GM23338 (cell line): Measurements from ENCODE around the gene RAD51B. TPM values are rescaled to one million over a fixed set of nuclear protein-coding genes. Genes with fewer than 3 reads are reported as not detected.

ENCODE experiments used
- ATAC-seq: fragments of 200-7000 bp; cut with Tn5 transposase; 3 replicates; pipeline ENCODE4 v1.9.1; 2020
- DNase-seq: peaks from one replicate; pipeline ENCODE4 v3.0.0-alpha.2; 2015; ENCODE audit warnings: low spot score
- H2AFZ ChIP-seq: fragments of 200-600 bp; sonication (generic); 2 replicates; pipeline ENCODE4 v1.8.0; 2016; ENCODE audit warnings: antibody characterized with exemption, mild to moderate bottlenecking, moderate library complexity
- H3F3A ChIP-seq: fragments of 200-600 bp; sonication (generic); replicated peaks from 2 replicates; pipeline ENCODE4 v1.8.0; 2017; ENCODE audit warnings: antibody characterized with exemption, mixed run types, low read depth
- H3K27ac ChIP-seq: fragments of 200-600 bp; sonication (generic); 2 replicates; pipeline ENCODE4 v1.6.1; 2016; ENCODE audit warnings: low read depth
- H3K27me3 ChIP-seq: fragments of 200-600 bp; sonication (generic); 2 replicates; pipeline ENCODE4 v1.8.0; 2016; ENCODE audit warnings: mild to moderate bottlenecking, mixed run types, moderate library complexity; ENCODE audit not compliant: insufficient read depth
- H3K36me3 ChIP-seq: fragments of 200-600 bp; sonication (generic); 2 replicates; pipeline ENCODE4 v1.8.0; 2016; ENCODE audit warnings: mild to moderate bottlenecking; ENCODE audit not compliant: insufficient read depth
- H3K4me1 ChIP-seq: fragments of 200-600 bp; sonication (generic); 2 replicates; pipeline ENCODE4 v1.8.0; 2016; ENCODE audit warnings: mild to moderate bottlenecking, moderate library complexity; ENCODE audit not compliant: insufficient read depth
- H3K4me2 ChIP-seq: fragments of 200-600 bp; sonication (generic); 2 replicates; pipeline ENCODE4 v1.7.1; 2017; ENCODE audit warnings: mixed run types
- H3K4me3 ChIP-seq: fragments of 200-600 bp; sonication (generic); 2 replicates; pipeline ENCODE4 v1.6.1; 2016; ENCODE audit warnings: mixed run types
- H3K79me2 ChIP-seq: fragments of 200-600 bp; sonication (generic); replicated peaks from 2 replicates; pipeline ENCODE4 v1.8.0; 2017; ENCODE audit warnings: mild to moderate bottlenecking; ENCODE audit not compliant: insufficient read depth
- H3K9me2 ChIP-seq: fragments of 200-600 bp; sonication (generic); 2 replicates; pipeline ENCODE4 v1.8.0; 2017; ENCODE audit not compliant: insufficient read depth
- H4K20me1 ChIP-seq: fragments of 200-600 bp; sonication (generic); replicated peaks from 2 replicates; pipeline ENCODE4 v1.8.0; 2017; ENCODE audit warnings: mild to moderate bottlenecking; ENCODE audit not compliant: insufficient read depth
- H3K27ac Mint-ChIP-seq: 2 replicates; pipeline ENCODE4 v1.8.0; 2020; ENCODE audit warnings: inconsistent platforms, mild to moderate bottlenecking, moderate library complexity, mixed read lengths
- H3K27me3 Mint-ChIP-seq: 3 replicates; pipeline ENCODE4 v1.8.0; 2022; ENCODE audit warnings: low read depth, mild to moderate bottlenecking, moderate library complexity, mixed read lengths, inconsistent platforms; ENCODE audit not compliant: insufficient read depth, poor library complexity
- H3K36me3 Mint-ChIP-seq: 3 replicates; pipeline ENCODE4 v1.8.0; 2021; ENCODE audit warnings: low read depth, mild to moderate bottlenecking, inconsistent platforms, moderate library complexity, mixed read lengths
- H3K4me1 Mint-ChIP-seq: 3 replicates; pipeline ENCODE4 v1.8.0; 2020; ENCODE audit warnings: mild to moderate bottlenecking, inconsistent platforms, mixed read lengths
- H3K4me3 Mint-ChIP-seq: 3 replicates; pipeline ENCODE4 v1.8.0; 2021; ENCODE audit warnings: moderate library complexity, mild to moderate bottlenecking, inconsistent platforms, mixed read lengths
- H3K9me3 Mint-ChIP-seq: 3 replicates; pipeline ENCODE4 v1.8.0; 2020; ENCODE audit warnings: moderate library complexity, mild to moderate bottlenecking, inconsistent platforms, mixed read lengths
- CREB1 ChIP-seq: fragments of 250-450 bp; sonication (Bioruptor Pico); IDR thresholded peaks from 2 replicates; pipeline ENCODE4 v1.5.0; 2020; ENCODE audit warnings: low read depth, mild to moderate bottlenecking, moderate library complexity
- CTCF ChIP-seq, 2 experiments: fragments of 200-600 bp in 1 of 2; sonication (generic) in 1 of 2; conservative IDR thresholded peaks; 2 replicates each; pipeline versions ENCODE4 v1.5.1 to v1.6.1; 2016 to 2017; ENCODE audit warnings: antibody characterized with exemption in 2 of 2, low read depth in 2 of 2, mild to moderate bottlenecking in 2 of 2, moderate library complexity in 1 of 2
- EZH2 ChIP-seq: fragments of 200-600 bp; sonication (generic); IDR thresholded peaks from one replicate; pipeline ENCODE4 v1.8.0; 2017; ENCODE audit warnings: antibody characterized with exemption, mild to moderate bottlenecking, low read depth; ENCODE audit not compliant: unreplicated experiment
- EZH2phosphoT487 ChIP-seq: fragments of 200-600 bp; sonication (generic); IDR thresholded peaks from one replicate; pipeline ENCODE4 v1.8.1; 2018; ENCODE audit warnings: antibody characterized with exemption; ENCODE audit not compliant: unreplicated experiment
- JUNB ChIP-seq: IDR thresholded peaks from one replicate; pipeline ENCODE4 v1.6.1; 2016; ENCODE audit warnings: antibody characterized with exemption; ENCODE audit not compliant: unreplicated experiment
- NANOG ChIP-seq: IDR thresholded peaks from 2 replicates; pipeline ENCODE4 v1.6.1; 2016; ENCODE audit warnings: antibody characterized with exemption, borderline replicate concordance
- POLR2AphosphoS5 ChIP-seq: IDR thresholded peaks from 2 replicates; pipeline ENCODE4 v1.6.1; 2016; ENCODE audit warnings: antibody characterized with exemption, low read depth
- STAT1 ChIP-seq: IDR thresholded peaks from one replicate; pipeline ENCODE4 v1.6.1; 2016; ENCODE audit warnings: antibody characterized with exemption; ENCODE audit not compliant: unreplicated experiment
- ZNF114 ChIP-seq: fragments of 250-450 bp; sonication (Bioruptor Pico); IDR thresholded peaks from 2 replicates; pipeline ENCODE4 v1.5.0; 2020; ENCODE audit warnings: mild to moderate bottlenecking, moderate library complexity
- ZNF331 ChIP-seq: fragments of 250-450 bp; sonication (Bioruptor Pico); IDR thresholded peaks from 2 replicates; pipeline ENCODE4 v1.5.0; 2020; ENCODE audit warnings: low read depth, mild to moderate bottlenecking, moderate library complexity
- polyA plus RNA-seq: library from polyadenylated mRNA; unstranded; fragments of >200 nt; fragmentation: Nextera tagmentation; extraction: Ambion mirVana; gene quantifications from 2 replicates; pipeline ENCODE4 v1.2.1, GENCODE V29; 2016
- total RNA-seq: library from RNA; depleted of rRNA; stranded (reverse); fragments of >200 nt; shearing (Covaris generic); gene quantifications from 2 replicates; pipeline ENCODE4 v1.2.3, GENCODE V29; 2014
- TF ChIP-seq, protein P1 (sequence below): IDR thresholded peaks from one replicate; pipeline ENCODE4 v1.6.1; 2018; ENCODE audit warnings: antibody characterized with exemption; ENCODE audit not compliant: unreplicated experiment
- TF ChIP-seq, protein P2 (sequence below): IDR thresholded peaks from 2 replicates; pipeline ENCODE4 v1.6.1; 2016; ENCODE audit warnings: antibody characterized with exemption
- TF ChIP-seq, protein P3 (sequence below): fragments of 250-450 bp; sonication (Bioruptor Pico); IDR thresholded peaks from 2 replicates; pipeline ENCODE4 v1.5.0; 2020; ENCODE audit warnings: mild to moderate bottlenecking, moderate library complexity

The RAD51B gene
- total and polyA plus RNA-seq, 2 experiments from 2014 or later, result 15.7 to 29.1 TPM

DNA sequence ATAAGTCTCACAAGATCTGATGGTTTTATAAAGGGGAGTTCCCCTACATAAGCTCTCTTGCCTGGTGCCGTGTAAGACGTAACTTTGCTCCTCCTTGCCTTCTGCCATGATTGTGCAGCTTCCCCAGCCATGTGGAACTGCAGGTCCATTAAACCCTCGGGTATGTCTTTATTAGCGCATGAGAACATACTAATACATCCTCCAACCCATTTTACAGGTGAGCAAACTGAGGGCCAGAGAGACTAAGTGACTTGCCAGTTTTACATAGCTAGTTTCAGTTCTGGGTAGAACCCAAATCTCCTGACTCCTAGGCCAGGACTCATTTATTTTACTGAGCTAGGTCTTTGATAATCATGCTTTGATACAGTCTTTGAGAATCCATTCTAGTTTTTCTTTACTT lies 406.9 kb downstream of the RAD51B start (continued):
- TF ChIP-seq POLR2AphosphoS5, result no peak
- no peak for TF ChIP-seq STAT1
- TF ChIP-seq ZNF114, result no peak

- no peak overlapping the region for H2AFZ ChIP-seq
- peaks cover 37% of the 10 kb centered on the region for H3K4me1 ChIP-seq
- no peaks in the 10 kb centered on the region for H3K79me2 ChIP-seq
- TF ChIP-seq EZH2phosphoT487 (no peak), STAT1 (no peak), EZH2 (no peak), POLR2AphosphoS5 (no peak), CREB1 (CRISPR knock-in tag) (no peak), NANOG (no peak), ZNF114 (no peak), ZNF331 (CRISPR knock-in tag) (no peak), CTCF (conservative IDR thresholded peaks at IDR 0.05; ENCODE audit: low read depth in 2 of 2) (no peak), JUNB (no peak)
- TF ChIP-seq, protein P1, sequence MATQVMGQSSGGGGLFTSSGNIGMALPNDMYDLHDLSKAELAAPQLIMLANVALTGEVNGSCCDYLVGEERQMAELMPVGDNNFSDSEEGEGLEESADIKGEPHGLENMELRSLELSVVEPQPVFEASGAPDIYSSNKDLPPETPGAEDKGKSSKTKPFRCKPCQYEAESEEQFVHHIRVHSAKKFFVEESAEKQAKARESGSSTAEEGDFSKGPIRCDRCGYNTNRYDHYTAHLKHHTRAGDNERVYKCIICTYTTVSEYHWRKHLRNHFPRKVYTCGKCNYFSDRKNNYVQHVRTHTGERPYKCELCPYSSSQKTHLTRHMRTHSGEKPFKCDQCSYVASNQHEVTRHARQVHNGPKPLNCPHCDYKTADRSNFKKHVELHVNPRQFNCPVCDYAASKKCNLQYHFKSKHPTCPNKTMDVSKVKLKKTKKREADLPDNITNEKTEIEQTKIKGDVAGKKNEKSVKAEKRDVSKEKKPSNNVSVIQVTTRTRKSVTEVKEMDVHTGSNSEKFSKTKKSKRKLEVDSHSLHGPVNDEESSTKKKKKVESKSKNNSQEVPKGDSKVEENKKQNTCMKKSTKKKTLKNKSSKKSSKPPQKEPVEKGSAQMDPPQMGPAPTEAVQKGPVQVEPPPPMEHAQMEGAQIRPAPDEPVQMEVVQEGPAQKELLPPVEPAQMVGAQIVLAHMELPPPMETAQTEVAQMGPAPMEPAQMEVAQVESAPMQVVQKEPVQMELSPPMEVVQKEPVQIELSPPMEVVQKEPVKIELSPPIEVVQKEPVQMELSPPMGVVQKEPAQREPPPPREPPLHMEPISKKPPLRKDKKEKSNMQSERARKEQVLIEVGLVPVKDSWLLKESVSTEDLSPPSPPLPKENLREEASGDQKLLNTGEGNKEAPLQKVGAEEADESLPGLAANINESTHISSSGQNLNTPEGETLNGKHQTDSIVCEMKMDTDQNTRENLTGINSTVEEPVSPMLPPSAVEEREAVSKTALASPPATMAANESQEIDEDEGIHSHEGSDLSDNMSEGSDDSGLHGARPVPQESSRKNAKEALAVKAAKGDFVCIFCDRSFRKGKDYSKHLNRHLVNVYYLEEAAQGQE, result no peak
- TF ChIP-seq, protein P2, sequence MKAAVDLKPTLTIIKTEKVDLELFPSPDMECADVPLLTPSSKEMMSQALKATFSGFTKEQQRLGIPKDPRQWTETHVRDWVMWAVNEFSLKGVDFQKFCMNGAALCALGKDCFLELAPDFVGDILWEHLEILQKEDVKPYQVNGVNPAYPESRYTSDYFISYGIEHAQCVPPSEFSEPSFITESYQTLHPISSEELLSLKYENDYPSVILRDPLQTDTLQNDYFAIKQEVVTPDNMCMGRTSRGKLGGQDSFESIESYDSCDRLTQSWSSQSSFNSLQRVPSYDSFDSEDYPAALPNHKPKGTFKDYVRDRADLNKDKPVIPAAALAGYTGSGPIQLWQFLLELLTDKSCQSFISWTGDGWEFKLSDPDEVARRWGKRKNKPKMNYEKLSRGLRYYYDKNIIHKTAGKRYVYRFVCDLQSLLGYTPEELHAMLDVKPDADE, result no peak
- TF ChIP-seq, protein P3, sequence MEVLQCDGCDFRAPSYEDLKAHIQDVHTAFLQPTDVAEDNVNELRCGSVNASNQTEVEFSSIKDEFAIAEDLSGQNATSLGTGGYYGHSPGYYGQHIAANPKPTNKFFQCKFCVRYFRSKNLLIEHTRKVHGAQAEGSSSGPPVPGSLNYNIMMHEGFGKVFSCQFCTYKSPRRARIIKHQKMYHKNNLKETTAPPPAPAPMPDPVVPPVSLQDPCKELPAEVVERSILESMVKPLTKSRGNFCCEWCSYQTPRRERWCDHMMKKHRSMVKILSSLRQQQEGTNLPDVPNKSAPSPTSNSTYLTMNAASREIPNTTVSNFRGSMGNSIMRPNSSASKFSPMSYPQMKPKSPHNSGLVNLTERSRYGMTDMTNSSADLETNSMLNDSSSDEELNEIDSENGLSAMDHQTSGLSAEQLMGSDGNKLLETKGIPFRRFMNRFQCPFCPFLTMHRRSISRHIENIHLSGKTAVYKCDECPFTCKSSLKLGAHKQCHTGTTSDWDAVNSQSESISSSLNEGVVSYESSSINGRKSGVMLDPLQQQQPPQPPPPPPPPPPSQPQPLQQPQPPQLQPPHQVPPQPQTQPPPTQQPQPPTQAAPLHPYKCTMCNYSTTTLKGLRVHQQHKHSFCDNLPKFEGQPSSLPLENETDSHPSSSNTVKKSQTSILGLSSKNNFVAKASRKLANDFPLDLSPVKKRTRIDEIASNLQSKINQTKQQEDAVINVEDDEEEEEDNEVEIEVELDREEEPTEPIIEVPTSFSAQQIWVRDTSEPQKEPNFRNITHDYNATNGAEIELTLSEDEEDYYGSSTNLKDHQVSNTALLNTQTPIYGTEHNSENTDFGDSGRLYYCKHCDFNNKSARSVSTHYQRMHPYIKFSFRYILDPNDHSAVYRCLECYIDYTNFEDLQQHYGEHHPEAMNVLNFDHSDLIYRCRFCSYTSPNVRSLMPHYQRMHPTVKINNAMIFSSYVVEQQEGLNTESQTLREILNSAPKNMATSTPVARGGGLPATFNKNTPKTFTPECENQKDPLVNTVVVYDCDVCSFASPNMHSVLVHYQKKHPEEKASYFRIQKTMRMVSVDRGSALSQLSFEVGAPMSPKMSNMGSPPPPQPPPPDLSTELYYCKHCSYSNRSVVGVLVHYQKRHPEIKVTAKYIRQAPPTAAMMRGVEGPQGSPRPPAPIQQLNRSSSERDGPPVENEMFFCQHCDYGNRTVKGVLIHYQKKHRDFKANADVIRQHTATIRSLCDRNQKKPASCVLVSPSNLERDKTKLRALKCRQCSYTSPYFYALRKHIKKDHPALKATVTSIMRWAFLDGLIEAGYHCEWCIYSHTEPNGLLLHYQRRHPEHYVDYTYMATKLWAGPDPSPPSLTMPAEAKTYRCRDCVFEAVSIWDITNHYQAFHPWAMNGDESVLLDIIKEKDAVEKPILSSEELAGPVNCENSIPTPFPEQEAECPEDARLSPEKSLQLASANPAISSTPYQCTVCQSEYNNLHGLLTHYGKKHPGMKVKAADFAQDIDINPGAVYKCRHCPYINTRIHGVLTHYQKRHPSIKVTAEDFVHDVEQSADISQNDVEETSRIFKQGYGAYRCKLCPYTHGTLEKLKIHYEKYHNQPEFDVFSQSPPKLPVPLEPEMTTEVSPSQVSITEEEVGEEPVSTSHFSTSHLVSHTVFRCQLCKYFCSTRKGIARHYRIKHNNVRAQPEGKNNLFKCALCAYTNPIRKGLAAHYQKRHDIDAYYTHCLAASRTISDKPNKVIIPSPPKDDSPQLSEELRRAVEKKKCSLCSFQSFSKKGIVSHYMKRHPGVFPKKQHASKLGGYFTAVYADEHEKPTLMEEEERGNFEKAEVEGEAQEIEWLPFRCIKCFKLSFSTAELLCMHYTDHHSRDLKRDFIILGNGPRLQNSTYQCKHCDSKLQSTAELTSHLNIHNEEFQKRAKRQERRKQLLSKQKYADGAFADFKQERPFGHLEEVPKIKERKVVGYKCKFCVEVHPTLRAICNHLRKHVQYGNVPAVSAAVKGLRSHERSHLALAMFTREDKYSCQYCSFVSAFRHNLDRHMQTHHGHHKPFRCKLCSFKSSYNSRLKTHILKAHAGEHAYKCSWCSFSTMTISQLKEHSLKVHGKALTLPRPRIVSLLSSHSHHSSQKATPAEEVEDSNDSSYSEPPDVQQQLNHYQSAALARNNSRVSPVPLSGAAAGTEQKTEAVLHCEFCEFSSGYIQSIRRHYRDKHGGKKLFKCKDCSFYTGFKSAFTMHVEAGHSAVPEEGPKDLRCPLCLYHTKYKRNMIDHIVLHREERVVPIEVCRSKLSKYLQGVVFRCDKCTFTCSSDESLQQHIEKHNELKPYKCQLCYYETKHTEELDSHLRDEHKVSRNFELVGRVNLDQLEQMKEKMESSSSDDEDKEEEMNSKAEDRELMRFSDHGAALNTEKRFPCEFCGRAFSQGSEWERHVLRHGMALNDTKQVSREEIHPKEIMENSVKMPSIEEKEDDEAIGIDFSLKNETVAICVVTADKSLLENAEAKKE (CRISPR knock-in tag), result no peak
- H3K36me3 ChIP-seq, result no peaks in the 10 kb centered on the region
- H3K4me3 ChIP-seq, result no peak overlapping the region
- DNase-seq (no peak), ATAC-seq (no peak)
- no peak overlapping the region for H3K4me2 ChIP-seq
- Mint-ChIP-seq H3K36me3 (no peaks in the 10 kb centered on the region; the same call in 2 of the 3 replicates), H3K27me3 (no peaks in the 10 kb centered on the region), H3K4me3 (no peak overlapping the region), H3K9me3 (no peaks in the 10 kb centered on the region), H3K4me1 (peaks cover 16% of the 10 kb centered on the region), H3K27ac (no peak overlapping the region)
- no peaks in the 10 kb centered on the region for H4K20me1 ChIP-seq
- peaks cover 6% of the 10 kb centered on the region; the same call in 1 of the 2 replicates for H3F3A ChIP-seq
- no peaks in the 10 kb centered on the region for H3K27me3 ChIP-seq
- H3K27ac ChIP-seq, result no peak overlapping the region
- no peaks in the 10 kb centered on the region for H3K9me2 ChIP-seq
Observed at GRCh38 chr14:68228656-68229055, 409.1 kb downstream of the RAD51B start.
